Naive thymus-derived CD4-positive, alpha-beta T cell (primary cell): ENCODE measurements around the gene TEX19. TPM values are rescaled to one million over a fixed set of nuclear protein-coding genes. Genes with fewer than 3 reads are reported as not detected.

Source experiments
- ATAC-seq: fragments of 150-1000 bp; cut with Tn5 transposase; 2 replicates; pipeline ENCODE4 v1.10.0; 2021; ENCODE audit warnings: mild to moderate bottlenecking, moderate library complexity
- CTCF ChIA-PET: fragments of 350-600 bp; sonication (Branson Sonifier 250); formaldehyde crosslinking; loops from one replicate; lab custom pipeline; 2021; ENCODE audit warnings: antibody characterized with exemption; lab: Charles Lee
- POLR2A ChIA-PET: fragments of 350-600 bp; sonication (Branson Sonifier 250); formaldehyde crosslinking; loops from one replicate; lab custom pipeline; 2021; ENCODE audit warnings: antibody characterized with exemption, inconsistent platforms; lab: Charles Lee
- DNase-seq, 9 donors: peaks; one replicate each; pipeline versions ENCODE4 v3.0.0 to v3.0.0-alpha.2; 2020 to 2022; ENCODE audit warnings: mixed read lengths in 1 of 9
- H3K27ac ChIP-seq: one replicate; pipeline ENCODE4 v1.7.0; 2013; ENCODE audit warnings: mild to moderate bottlenecking, low read depth, low read length, moderate library complexity
- H3K27me3 ChIP-seq, 2 donors: one replicate each; pipeline ENCODE4 v1.7.0; 2013; ENCODE audit warnings: low read length in 2 of 2, mild to moderate bottlenecking in 2 of 2, moderate library complexity in 2 of 2; ENCODE audit not compliant: control insufficient read depth in 2 of 2, insufficient read depth in 2 of 2
- H3K36me3 ChIP-seq, 3 experiments: 1 replicate in 2 of 3; 2 replicates in 1 of 3; pipeline ENCODE4 v1.7.0; 2013; ENCODE audit warnings: low read length in 3 of 3, mild to moderate bottlenecking in 3 of 3, moderate library complexity in 1 of 3; ENCODE audit not compliant: insufficient read depth in 3 of 3, control insufficient read depth in 2 of 3
- H3K4me1 ChIP-seq, 2 donors: one replicate each; pipeline ENCODE4 v1.7.0; 2013; ENCODE audit warnings: low read length in 2 of 2, mild to moderate bottlenecking in 2 of 2, moderate library complexity in 1 of 2; ENCODE audit not compliant: control insufficient read depth in 2 of 2, insufficient read depth in 2 of 2
- H3K4me3 ChIP-seq: 2 replicates; pipeline ENCODE4 v1.7.0; 2013; ENCODE audit warnings: mild to moderate bottlenecking, low read length
- H3K9me3 ChIP-seq, 3 experiments: 1 replicate in 2 of 3; 2 replicates in 1 of 3; pipeline ENCODE4 v1.7.0; 2013; ENCODE audit warnings: low read length in 3 of 3; ENCODE audit not compliant: control insufficient read depth in 2 of 3
- H3K27ac Mint-ChIP-seq, 9 donors: one replicate each; pipeline ENCODE4 v1.8.0; 2020 to 2022; ENCODE audit warnings: mixed read lengths in 9 of 9, mild to moderate bottlenecking in 8 of 9, moderate library complexity in 5 of 9, inconsistent platforms in 2 of 9
- H3K27me3 Mint-ChIP-seq, 5 donors: one replicate each; pipeline ENCODE4 v1.8.0; 2021 to 2022; ENCODE audit warnings: mixed read lengths in 5 of 5, mild to moderate bottlenecking in 1 of 5
- H3K36me3 Mint-ChIP-seq, 5 donors: one replicate each; pipeline ENCODE4 v1.8.0; 2020 to 2022; ENCODE audit warnings: mixed read lengths in 5 of 5, mild to moderate bottlenecking in 3 of 5, inconsistent platforms in 1 of 5
- H3K4me1 Mint-ChIP-seq, 7 donors: one replicate each; pipeline ENCODE4 v1.8.0; 2020 to 2022; ENCODE audit warnings: mixed read lengths in 7 of 7, mild to moderate bottlenecking in 3 of 7, inconsistent platforms in 1 of 7
- H3K4me3 Mint-ChIP-seq, 10 donors: one replicate each; pipeline ENCODE4 v1.8.0; 2020 to 2022; ENCODE audit warnings: mild to moderate bottlenecking in 10 of 10, mixed read lengths in 10 of 10, moderate library complexity in 6 of 10, inconsistent platforms in 2 of 10
- H3K9me3 Mint-ChIP-seq, 11 donors: one replicate each; pipeline ENCODE4 v1.8.0; 2020 to 2022; ENCODE audit warnings: mixed read lengths in 11 of 11, mild to moderate bottlenecking in 4 of 11, inconsistent platforms in 1 of 11, moderate library complexity in 1 of 11
- intact Hi-C, 2 donors: fragments of 100-400 bp; cut with micrococcal nuclease; formaldehyde crosslinking; loops; one replicate each; pipeline ENCODE4 v1.15.1; 2023
- polyA plus RNA-seq, 2 donors: library from polyadenylated mRNA; unstranded; fragments of 300-500 nt; fragmentation: Illumina TruSeq; gene quantifications; one replicate each; pipeline ENCODE4 v1.2.3, GENCODE V29; 2021
- total RNA-seq, 6 experiments: library from RNA in 5 of 6; stranded (reverse) in 5 of 6; gene quantifications; 1 replicate in 5 of 6; 2 replicates in 1 of 6; pipeline ENCODE4 v1.2.3 and lab custom pipeline; 2021 to 2026

Gene TEX19
- total and polyA plus RNA-seq, 7 experiments from 2014 or later: not detected

DNA sequence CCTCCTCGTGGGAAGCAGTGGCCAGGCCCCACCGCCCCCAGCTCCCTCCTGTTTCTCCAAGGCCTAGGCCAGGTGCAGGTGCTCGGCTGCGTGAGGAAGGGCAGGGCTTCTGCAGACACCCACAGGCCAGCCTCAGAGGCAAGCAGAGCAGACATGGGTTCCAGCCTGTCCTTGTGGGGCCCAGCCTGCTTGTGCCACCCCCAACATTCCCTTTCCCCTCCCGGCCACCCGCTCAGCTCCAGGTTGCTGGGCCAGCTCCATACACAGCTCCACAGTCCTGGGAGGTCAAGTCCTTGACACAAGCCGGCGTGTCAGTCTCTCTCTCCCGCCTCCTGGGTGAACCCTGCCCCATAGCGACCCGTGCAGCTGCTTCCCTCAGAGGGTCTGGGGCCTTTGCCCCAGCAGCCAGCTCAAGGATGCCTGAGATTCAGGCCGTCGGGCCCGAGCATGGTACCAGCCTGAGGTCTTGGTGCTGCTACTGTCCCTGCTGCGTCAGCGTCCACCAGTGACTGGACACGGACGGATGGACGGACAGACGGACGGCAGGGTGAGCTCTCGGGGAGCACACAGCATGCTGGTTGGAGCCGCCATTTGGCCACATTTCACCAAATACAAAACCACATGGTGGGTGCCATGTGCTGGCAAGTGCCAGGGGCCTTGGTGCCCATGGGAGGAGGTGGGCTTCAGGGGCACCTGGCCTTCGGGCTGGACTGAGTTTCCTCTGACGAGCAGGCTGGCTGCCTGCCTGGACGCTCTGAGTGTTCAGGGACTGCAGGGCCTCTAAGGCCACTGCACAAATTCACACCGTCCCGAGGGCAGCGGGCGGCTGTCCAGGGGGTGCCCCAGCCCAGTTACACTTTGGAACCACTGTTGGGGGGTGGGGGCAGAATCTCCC is 33.5 kb upstream of the TEX19 start:
- H3K27me3 ChIP-seq: no peaks in the 10 kb centered on the region
- ChIA-PET CTCF (interaction anchor here (1.0 to 1.3 kb wide), 4 partner anchors 24 to 90 kb away, joined by 3 to 5 read pairs (median 4); no protein-coding TSS in a partner anchor), POLR2A (interaction anchor here (0.5 to 1.8 kb wide), 4 partner anchors 8 to 87 kb away, joined by 3 to 5 read pairs (median 4); partner anchors contain the start of genes CD7 and SECTM1)
- ATAC-seq (no peak), DNase-seq (no peak)
- intact Hi-C loops: no loop called here
- Mint-ChIP-seq H3K4me1 (peaks cover 0 to 29% (median 15%) of the 10 kb centered on the region in 7 donors), H3K9me3 (no peaks in the 10 kb centered on the region), H3K27me3 (no peaks in the 10 kb centered on the region), H3K27ac (peak overlapping the region in 4 of 9 donors; percentile 22 to 78 (median 54)), H3K4me3 (peak overlapping the region in 1 of 10 donors; percentile 7), H3K36me3 (no peaks in the 10 kb centered on the region)
- no peaks in the 10 kb centered on the region for H3K36me3 ChIP-seq
- peaks cover 7 to 12% of the 10 kb centered on the region in 2 donors for H3K4me1 ChIP-seq
- H3K27ac ChIP-seq: no peak overlapping the region
- H3K4me3 ChIP-seq: no peak overlapping the region
- no peaks in the 10 kb centered on the region for H3K9me3 ChIP-seq

DNA sequence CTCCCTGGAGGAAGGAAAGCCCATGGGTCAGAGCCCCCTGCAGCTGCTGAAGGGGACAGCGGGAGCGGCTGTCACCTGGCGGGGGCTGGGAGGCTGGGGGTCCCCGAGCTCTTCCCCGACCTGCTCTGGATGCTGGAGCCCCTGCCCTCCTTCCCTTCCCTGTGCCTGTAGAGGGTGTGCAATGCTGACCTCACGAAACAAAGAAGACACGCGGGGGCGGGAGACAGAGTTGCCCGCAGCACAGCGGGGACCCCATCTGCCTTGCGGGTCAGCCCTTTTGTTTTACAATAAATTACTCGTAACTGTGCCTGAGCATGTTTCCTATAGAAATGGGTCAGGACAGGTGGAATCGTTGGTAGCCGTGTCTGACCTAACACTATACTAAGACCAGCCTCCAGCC is 31.8 kb upstream of the TEX19 start:
- H3K4me3 Mint-ChIP-seq: no peak overlapping the region
- no peaks in the 10 kb centered on the region for H3K27me3 ChIP-seq
- H3K9me3 ChIP-seq: no peaks in the 10 kb centered on the region
- intact Hi-C loops: no loop called here
- no peaks in the 10 kb centered on the region for H3K9me3 Mint-ChIP-seq
- no peak overlapping the region for H3K27ac ChIP-seq
- peak overlapping the region in 1 of 9 donors; percentile 67 for H3K27ac Mint-ChIP-seq
- no peaks in the 10 kb centered on the region for H3K36me3 ChIP-seq
- ChIA-PET CTCF (interaction anchor here (0.8 to 1.4 kb wide), 2 partner anchors 24 to 323 kb away, joined by 4 to 5 read pairs; no protein-coding TSS in a partner anchor), POLR2A (interaction anchor here (1.8 kb wide), 1 partner anchor 29 kb away, joined by 4 read pairs; no protein-coding TSS in a partner anchor)
- no peaks in the 10 kb centered on the region for H3K4me1 ChIP-seq
- H3K36me3 Mint-ChIP-seq: no peaks in the 10 kb centered on the region
- ATAC-seq: no peak
- no peak overlapping the region for H3K4me3 ChIP-seq
- no peak for DNase-seq
- H3K4me1 Mint-ChIP-seq: peaks cover 0 to 19% (median 7%) of the 10 kb centered on the region in 7 donors
- no peaks in the 10 kb centered on the region for H3K27me3 Mint-ChIP-seq

DNA sequence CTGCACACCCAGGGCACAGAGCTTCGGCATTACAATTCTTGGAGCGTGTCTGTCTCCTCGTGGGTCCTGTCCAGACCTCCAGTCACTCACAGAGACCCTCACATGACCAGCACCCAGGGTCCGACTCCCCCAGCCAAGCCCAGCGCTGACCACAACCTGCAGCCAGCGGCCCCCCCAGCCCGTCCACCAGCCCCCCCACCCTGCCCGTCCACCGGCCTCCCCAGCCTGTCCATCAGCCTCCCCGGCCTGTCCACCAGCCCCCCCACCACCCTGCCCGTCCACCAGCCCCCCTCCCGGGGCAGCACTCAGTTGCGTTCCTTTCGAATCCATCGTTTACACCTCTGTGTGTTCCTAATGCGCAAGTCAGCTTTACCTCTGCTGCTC is 31.3 kb upstream of the TEX19 start:
- H3K4me1 ChIP-seq: peaks cover 3 to 4% of the 10 kb centered on the region in 2 donors
- H3K4me3 ChIP-seq: no peak overlapping the region
- no peak overlapping the region for H3K4me3 Mint-ChIP-seq
- no peaks in the 10 kb centered on the region for H3K36me3 ChIP-seq
- peaks cover 0 to 1% (median 0%) of the 10 kb centered on the region in 5 donors for H3K27me3 Mint-ChIP-seq
- H3K27me3 ChIP-seq: no peaks in the 10 kb centered on the region
- CTCF ChIA-PET: interaction anchor here (0.8 to 1.4 kb wide), 2 partner anchors 24 to 322 kb away, joined by 4 to 5 read pairs; no protein-coding TSS in a partner anchor
- no peaks in the 10 kb centered on the region for H3K9me3 ChIP-seq
- no peak for DNase-seq
- H3K27ac ChIP-seq: no peak overlapping the region
- no peaks in the 10 kb centered on the region for H3K9me3 Mint-ChIP-seq
- intact Hi-C loops: no loop called here
- POLR2A ChIA-PET: no interaction called here
- no peak for ATAC-seq
- H3K36me3 Mint-ChIP-seq: no peaks in the 10 kb centered on the region
- peak overlapping the region in 1 of 9 donors; percentile 67 for H3K27ac Mint-ChIP-seq
- peaks cover 4 to 18% (median 10%) of the 10 kb centered on the region in 7 donors for H3K4me1 Mint-ChIP-seq

DNA sequence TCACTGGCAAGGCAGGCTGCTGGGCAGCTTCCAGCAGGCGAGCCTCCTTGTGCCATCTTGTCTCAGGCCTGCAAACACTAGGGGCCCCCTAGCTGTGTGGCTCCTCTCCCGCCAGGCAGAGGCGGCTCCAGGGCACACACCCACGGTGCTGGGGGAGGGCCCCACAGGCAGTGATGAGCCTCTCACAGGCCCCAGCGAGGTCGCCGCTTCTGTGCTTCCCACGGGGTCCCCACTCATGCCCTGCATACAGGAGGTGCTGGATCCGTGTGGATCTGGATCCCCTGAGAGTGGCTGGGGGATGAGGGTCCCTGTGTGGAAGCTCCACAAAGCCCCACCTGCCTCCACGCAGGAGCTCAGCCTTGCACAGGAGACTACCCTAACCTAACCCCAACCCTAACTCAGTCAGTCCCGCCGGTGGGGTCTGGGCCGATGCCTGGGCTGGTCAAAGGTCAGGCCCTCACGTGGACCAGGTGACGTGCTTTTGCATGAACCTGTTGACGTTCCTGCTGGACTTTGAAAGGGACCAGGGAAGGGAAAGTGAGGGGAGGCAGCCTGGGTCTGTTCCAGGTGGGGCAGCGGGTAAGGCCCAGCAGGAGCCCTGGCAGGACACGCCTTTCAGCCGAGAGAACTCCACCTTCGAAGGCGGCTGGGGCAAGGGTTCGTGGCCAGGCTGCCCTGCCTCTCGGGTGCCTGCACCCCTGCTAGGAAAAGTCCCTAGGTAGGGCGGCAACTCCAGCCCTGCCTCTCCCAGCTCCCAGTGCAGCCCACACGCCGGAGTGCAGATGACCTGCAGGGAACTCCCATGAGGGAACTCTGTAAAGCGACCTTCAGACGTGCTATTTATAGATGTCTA is 30.7 kb upstream of the TEX19 start:
- intact Hi-C loops: no loop called here
- DNase-seq (no peak), ATAC-seq (no peak)
- H3K36me3 ChIP-seq: no peaks in the 10 kb centered on the region
- no peaks in the 10 kb centered on the region for H3K9me3 ChIP-seq
- no peaks in the 10 kb centered on the region for H3K27me3 ChIP-seq
- H3K4me1 ChIP-seq: peaks cover 4 to 9% of the 10 kb centered on the region in 2 donors
- no peak overlapping the region for H3K27ac Mint-ChIP-seq
- H3K9me3 Mint-ChIP-seq: no peaks in the 10 kb centered on the region
- ChIA-PET CTCF (interaction anchor here (0.8 to 1.4 kb wide), 2 partner anchors 25 to 322 kb away, joined by 4 to 5 read pairs; no protein-coding TSS in a partner anchor), POLR2A (no interaction called here)
- H3K4me1 Mint-ChIP-seq: peaks cover 7 to 22% (median 14%) of the 10 kb centered on the region in 7 donors
- no peak overlapping the region for H3K27ac ChIP-seq
- no peaks in the 10 kb centered on the region for H3K36me3 Mint-ChIP-seq
- peaks cover 0 to 4% (median 0%) of the 10 kb centered on the region in 5 donors for H3K27me3 Mint-ChIP-seq
- H3K4me3 ChIP-seq: no peak overlapping the region
- H3K4me3 Mint-ChIP-seq: no peak overlapping the region

DNA sequence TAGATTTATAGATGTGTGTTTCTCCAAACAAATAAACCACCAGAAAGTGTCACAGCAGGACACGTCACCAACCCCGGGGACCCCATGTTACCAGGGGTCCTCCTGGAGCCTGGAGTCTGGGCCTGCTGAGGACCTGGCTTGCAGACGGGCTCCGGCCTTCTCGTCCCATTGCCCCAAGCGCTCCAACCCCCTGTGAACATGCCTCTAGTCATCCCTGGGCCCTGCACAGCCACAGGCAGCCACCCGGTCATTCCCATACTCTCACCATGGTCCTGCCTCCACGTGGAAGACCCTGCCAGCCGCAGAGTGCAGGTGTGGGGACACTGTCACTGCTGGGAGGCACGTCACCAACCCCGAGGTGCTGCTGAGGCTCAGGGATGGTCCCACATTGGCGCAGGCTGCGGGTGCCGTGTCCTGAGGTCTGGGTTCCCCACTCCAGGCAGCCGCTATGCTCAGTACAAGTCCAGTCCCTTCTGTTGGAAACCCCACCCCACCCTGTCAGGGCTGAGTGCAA is 30.0 kb upstream of the TEX19 start:
- Mint-ChIP-seq H3K4me3 (no peak overlapping the region), H3K9me3 (no peaks in the 10 kb centered on the region), H3K36me3 (no peaks in the 10 kb centered on the region), H3K27me3 (peaks cover 0 to 4% (median 0%) of the 10 kb centered on the region in 5 donors), H3K27ac (no peak overlapping the region), H3K4me1 (peaks cover 7 to 25% (median 14%) of the 10 kb centered on the region in 7 donors)
- CTCF ChIA-PET: no interaction called here
- H3K9me3 ChIP-seq: no peaks in the 10 kb centered on the region
- no peak for DNase-seq
- H3K27ac ChIP-seq: no peak overlapping the region
- peaks cover 5 to 10% of the 10 kb centered on the region in 2 donors for H3K4me1 ChIP-seq
- H3K27me3 ChIP-seq: no peaks in the 10 kb centered on the region
- POLR2A ChIA-PET: no interaction called here
- ATAC-seq: no peak
- H3K4me3 ChIP-seq: no peak overlapping the region
- intact Hi-C loops: no loop called here
- no peaks in the 10 kb centered on the region for H3K36me3 ChIP-seq

DNA sequence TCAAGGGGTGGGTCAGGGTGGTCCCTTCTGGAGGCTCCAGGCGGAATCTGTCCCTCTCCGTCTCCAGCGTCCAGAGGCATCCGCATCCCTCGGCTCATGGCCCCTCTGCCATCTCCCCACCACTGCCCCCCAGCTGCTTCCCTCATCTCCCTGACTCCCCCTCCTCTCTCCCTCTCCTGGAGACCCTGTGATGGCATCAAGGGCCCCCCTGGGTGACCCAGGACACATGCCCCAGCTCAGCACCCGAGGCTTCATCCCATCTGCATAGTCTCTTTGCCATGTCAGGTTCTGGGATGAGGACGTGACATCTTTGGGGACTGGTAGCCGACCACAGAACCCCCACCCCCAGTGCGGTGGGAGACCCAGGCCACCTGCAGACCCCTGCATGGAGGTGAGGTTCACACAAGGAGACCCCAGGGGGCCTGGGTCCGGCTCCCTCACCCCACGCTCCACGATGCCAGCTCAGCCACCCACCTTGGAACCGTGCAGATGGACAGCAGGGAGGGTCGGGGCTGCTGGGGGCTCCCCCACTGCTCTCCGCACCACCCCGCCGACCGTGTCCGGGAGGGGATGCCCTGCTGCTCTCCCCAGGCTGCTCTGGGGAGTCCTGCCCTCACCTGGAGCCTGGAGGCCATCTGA is 29.2 kb upstream of the TEX19 start:
- no peak for DNase-seq
- Mint-ChIP-seq H3K4me3 (no peak overlapping the region), H3K36me3 (no peaks in the 10 kb centered on the region), H3K27ac (no peak overlapping the region), H3K27me3 (peaks cover 0 to 4% (median 0%) of the 10 kb centered on the region in 5 donors), H3K4me1 (peaks cover 9 to 26% (median 16%) of the 10 kb centered on the region in 7 donors), H3K9me3 (no peaks in the 10 kb centered on the region)
- H3K9me3 ChIP-seq: no peaks in the 10 kb centered on the region
- intact Hi-C loops: no loop called here
- no peaks in the 10 kb centered on the region for H3K36me3 ChIP-seq
- H3K4me3 ChIP-seq: no peak overlapping the region
- ChIA-PET CTCF (no interaction called here), POLR2A (interaction anchor here (1.1 to 1.3 kb wide), 2 partner anchors 33 to 64 kb away, joined by 3 read pairs; no protein-coding TSS in a partner anchor)
- peaks cover 12 to 15% of the 10 kb centered on the region in 2 donors for H3K4me1 ChIP-seq
- ATAC-seq: no peak
- H3K27me3 ChIP-seq: no peaks in the 10 kb centered on the region
- H3K27ac ChIP-seq: no peak overlapping the region
